GM19025 (cell line): Measurements from ENCODE around the gene RGS6.

Source experiments
- ATAC-seq: cut with Tn5 transposase; IDR thresholded peaks from one replicate; pipeline ENCODE4 v1.9.1; 2021; ENCODE audit warnings: mild to moderate bottlenecking, low read depth, moderate library complexity; ENCODE audit not compliant: unreplicated experiment

Gene RGS6

DNA sequence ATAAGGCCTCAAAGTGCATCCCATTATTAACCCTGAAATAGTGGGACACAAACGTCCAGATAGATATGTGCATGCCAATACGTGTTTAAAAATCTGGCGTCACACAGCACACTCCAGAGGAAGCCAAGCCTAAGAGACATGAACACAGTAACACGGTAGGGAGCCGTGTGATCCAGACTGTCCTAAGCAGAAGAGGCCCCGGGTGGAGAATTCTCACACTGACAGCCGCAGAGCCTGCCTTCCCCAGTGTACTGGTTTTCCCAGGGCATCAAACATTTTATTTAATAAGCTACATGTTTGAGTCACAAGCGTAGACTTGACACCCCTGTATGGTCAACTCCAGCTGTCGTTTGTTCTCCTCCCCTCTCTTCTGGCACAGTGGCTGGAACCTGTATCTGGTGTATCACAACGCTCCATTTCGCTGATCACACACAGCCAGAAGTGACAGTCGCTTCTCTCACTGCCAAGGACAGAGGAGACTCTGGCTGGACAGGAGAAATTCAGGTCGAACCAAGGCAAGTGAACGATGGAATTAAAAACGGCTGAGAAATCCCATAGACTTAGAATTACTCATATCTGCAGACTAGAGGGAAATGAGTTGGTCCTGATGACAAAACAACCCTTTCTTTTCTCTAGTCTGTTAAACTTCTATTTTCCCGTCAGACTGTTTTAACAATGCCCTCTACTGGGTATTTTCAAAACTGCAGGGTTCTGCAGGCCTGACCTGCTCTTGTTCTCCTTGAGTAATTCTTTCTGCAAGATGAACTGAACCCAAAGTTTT lies 359.9 kb downstream of the RGS6 start:
- ATAC-seq: no peak

DNA sequence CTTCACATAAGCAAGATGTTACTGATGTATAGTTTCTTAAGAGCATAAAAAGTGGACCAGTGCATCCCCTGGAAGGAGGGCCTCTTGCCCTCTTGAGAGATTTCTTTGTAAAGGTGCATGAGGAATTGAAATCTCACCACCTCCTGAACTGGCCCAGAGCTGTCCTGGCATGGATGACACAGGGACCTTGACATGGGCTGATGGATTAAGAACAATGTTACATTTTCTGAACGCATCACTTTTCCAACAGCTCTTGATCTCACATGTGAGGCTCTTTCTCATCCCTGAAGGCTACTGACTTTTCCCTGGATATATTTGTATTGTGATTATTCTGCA lies 360.4 kb downstream of the RGS6 start:
- ATAC-seq: no peak

DNA sequence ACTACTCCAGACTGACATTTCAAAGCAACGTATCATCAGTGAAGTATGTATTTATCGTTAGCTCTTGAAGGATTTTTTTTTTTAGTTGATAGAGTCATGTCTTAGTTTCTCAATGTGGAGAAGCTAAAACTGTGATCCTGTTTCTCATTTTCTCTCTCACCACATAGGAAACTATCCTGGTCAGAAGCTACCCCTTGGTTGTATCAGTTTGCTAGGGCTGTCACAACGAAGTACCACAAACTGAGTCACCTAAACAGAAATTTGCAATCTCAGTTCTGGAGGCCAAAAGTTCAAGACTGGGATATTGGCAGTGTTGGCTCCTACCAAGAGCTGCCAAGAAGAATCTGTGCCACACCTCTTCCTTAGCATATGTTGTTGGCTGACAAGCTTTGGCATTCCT lies 369.1 kb downstream of the RGS6 start:
- ATAC-seq: no peak

DNA sequence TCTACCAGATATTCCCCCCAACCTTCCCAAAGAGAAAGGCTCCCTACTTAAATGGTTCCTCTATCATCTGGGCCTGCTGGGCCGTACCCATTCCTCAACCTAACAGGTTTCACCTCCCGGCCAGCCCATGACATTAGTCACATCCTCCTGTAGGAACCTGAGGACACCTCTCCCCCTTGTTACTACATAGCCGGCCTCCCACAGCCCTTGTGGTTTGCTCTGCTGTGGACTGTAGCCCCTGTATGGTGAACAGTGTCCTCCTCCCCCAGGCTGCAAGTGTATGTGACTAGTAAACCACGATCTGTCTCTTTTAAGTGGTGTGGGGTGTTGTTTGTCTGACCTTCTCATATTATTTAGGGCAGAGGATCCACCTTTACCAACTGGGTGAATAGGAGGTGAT lies 371.7 kb downstream of the RGS6 start:
- no peak for ATAC-seq

DNA sequence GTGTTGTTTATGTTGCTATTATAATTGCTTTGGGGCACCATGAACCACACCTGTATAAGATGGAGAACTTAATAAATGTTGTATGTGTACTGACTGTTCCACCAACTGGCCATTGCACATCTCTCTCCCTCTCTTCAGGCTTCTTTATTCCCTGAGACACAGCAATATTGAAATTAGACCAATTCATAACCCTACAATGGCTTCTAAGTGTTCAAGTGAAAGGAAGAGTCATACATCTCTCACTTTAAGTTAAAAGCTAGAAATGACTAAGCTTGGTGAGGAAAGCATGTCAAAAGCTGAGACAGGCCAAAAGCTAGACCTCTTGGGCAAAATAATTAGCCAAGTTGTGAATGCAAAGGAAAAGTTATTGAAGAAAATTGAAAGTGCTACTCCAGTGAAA lies 373.3 kb downstream of the RGS6 start:
- ATAC-seq: no peak

DNA sequence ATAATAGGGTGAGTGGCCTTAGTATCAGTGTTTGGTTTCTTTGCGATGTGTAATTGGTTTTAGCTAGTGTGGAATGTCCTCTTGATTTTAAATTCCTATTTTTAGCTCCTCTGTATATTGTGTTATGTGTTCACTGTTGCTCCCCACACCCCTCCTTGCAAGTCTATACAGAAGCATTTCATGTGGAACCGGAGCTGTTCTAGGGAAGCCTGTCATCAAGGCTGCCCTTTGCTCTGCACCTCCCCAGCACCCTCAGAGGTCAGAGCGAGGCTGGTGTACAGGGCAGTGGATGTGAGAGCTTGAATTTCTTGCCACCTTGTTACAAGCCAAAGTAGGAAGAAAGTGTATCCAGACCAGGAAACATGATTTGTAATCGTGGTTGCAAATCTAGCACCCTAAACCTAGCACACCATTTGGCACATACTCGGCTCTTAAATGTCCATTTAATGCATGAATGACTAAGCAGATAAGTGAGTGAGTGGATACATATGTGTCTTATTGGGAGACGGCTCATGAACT lies 376.8 kb downstream of the RGS6 start:
- ATAC-seq: no peak

DNA sequence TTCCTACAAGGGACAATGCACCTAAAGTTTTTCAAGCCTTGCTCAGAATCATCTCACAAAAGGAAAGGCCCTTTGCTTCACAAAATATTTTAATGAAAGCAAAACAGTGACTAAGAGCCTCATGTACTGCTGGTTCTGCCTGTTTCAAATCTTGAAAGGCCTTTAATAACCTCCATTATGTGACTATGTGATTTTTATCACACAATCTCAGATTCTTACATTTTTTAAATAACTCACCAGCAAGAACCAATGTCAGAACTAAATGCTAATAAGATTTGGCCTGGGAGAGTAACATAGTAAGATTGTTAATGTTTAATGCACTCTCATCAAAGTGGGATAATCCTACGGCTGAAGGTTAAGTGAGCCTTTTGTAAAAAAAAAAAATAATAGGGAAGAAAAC lies 378.9 kb downstream of the RGS6 start:
- no peak for ATAC-seq

DNA sequence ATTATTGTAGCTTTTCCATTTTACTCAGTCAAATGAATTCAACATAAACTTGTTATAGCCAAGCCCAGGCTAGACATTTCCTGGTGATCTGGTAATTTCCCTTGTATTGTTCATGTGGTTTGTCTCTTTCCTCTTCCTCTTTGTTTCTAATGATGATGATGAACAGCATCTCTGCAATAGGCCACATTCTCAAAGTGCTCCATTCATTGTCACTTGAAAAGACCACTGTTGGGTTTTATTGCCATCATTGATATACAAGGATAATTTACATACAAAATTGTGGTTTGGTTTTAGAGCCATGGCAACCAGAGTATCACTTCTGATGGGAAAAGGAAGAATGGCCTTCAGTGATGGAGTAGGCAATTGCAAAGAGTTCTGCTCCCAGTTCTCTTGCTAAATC lies 379.3 kb downstream of the RGS6 start:
- no peak for ATAC-seq

DNA sequence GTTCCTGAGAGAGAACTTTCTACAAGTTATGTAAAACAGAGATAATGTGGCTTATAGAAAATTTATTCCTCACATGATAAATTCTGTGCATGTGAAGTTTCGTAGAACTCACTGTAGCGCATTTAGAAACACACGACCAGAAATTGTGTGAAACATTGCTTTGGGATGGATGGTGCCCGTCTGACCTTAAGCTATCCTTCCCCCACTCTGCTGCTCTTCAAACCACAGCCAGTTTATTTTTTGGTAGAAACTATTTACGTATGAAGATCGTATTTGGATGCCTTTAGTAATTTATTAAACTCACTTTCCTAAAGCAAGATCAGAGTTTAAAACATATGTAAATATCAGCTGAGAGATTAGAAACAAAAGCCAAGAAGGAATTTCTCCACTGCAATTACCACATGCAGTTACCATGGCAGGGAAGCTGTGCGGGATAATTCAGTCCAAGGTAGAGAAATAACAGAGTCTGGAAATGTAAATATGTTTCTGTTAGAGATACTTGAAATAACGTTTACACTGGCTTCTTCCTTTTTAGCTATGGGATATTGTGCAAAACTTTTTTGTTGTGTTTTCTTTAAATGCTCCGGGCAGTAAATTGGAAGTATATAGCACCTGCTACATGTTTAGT lies 382.7 kb downstream of the RGS6 start:
- no peak for ATAC-seq

DNA sequence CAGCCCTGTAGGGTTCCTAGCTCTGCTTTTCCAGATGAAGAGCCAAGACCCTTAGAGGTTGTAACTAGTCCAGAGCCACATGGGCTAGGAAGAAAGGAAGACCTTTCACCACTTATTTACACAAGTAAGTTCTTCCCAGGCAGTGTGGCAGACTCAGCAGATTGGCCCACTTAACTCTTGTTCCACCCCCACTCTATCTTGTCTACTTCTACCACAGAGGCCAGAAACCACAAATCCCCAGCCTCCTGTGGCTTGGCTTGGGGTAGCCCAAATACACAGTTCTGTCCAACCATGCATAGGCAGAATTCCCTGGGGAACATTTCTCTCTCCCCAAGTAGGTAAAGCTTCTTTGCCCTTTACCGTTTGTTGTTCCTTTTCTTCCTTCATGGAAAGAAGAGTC lies 383.5 kb downstream of the RGS6 start:
- no peak for ATAC-seq

DNA sequence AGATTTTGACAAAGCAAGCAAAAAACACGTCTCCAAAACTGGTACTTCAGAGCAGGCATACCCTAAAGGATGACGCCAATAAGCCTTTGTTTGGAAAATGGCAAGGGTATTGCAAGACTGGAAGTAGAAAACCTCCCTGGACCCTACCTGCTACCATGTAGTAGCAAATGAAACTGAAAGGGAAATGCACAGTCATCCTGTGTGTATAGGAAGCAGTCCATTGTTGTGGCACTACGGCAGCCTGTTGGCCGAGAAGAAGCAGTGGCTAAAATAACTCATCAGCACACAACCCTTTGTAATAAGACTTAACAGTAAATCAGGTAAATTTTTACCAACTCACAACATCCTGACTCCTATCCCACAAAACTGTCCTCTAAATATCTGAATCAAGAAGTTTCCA lies 386.4 kb downstream of the RGS6 start:
- no peak for ATAC-seq

DNA sequence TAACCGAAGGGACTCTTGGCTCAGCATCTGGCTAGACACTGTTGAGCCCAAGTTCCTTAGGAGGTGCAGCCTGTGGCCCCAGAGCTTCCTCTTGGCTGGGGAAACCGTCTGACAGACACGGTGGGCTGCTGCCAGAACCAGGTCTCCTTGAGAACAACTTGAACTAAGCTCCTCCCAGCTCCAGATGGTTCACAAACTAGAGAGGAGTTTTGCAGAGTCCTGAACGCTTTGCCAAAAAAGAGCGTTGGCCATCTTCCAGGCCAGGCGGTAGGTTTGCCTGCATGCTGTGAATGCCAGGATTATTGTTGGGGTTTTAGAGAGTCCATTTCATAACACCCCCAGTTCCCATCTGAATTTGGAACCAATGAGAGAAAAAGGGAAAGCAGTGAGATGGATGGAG lies 399.8 kb downstream of the RGS6 start:
- ATAC-seq: no peak

DNA sequence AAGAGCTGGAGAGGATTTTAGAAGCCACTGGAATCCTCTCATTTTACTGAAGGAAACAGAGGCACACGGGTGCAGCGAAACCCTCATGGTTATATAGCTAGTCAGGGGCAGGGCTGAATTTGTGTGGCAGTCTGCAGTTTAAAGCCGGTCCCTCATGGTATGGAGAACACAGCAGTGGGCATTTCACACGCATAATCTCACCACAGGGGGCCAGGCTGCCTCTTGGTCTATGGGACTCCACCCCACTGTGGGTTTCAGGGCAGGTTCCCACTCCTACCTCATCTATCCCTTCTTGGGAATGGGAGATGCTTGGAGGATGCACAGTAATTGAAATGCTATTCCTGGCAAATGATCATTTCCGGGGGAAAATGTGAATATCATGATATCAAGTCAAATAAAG lies 400.6 kb downstream of the RGS6 start:
- no peak for ATAC-seq

DNA sequence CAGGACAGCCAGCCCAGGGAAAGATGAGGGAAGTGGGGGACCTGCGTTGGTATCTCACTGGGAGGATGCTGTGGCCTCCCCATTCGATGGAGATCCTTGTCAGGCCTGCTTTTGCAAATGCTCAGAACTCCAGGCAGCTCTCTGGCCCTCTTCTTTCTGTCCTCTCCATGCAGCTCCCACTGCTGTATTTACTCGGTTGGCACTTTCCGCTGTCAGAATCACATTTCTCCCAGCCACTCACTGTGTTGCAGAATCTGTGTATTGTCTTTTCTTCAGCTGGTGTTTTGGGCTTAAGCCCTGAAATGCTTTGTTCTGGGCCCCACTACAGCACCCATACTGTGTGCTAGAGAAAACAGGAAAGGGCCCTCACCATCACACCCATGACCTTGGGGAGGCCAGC lies 401.1 kb downstream of the RGS6 start:
- no peak for ATAC-seq

DNA sequence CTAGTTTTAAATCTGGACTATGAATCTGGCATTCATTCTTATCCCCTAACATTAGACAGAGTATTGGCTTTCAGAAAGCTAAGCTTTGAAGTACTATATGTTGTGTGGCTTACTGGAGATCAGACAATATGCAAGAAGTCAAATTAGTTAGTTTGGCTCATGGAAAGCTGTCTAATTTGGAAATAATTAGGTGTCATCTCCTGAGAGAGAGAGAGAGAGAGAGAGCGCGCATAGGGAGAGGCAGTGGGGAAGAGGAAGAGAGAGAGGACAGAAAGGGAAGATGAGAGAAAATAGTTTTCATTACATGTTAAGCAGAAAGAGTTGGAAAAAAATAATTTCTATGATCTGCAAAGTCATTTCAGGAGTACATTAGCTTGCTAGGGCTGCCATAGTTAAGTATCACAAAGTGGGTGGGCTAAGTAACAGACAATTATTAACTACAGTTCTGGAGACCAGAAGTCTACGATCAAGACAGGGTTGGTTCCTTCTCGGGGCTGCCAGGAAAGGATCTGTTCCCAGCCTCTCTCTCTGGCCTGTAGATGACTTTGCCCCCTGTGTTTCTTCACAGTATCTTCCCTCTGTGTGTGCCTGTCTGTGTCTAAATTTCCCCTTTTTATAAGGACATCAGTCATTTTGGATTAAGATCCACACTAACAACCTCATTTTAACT lies 404.2 kb downstream of the RGS6 start:
- no peak for ATAC-seq

DNA sequence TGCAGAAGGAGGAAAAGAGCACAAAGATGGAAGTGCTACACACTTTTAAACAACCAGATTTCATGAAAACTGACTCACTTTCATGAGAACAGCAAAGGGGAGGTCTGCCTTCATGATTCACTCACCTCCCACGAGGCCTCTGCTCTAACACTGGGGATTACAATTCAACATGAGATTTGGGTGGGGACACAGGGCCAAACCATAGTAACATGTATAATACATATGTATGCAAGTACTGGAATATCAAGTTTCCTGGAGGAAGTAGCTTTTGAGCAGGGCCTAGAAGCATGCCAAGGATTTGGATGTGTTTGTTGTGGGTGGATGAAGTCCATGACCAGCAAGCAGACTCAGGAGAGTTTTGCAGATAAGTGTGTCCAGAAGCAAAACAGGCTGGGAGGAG lies 409.0 kb downstream of the RGS6 start:
- no peak for ATAC-seq

DNA sequence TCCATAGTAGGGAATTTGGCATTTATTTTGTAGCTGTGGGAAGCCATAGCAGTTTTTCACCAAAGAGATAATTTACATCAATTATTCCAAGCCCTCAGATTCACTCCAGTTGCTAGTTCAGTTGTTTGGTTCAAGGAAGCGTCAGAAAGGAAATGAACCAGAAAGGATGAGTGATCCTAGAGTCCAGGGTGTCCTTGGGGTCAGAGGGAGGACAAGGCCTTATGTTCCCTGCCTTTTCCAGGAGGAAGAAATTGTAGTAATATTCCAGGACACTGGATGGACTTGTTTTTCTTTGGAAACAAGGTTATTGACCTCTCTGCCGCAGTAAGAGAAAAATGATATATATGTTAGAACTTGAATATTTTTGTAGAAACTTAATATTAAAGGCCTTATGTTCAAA lies 409.5 kb downstream of the RGS6 start:
- ATAC-seq: no peak

DNA sequence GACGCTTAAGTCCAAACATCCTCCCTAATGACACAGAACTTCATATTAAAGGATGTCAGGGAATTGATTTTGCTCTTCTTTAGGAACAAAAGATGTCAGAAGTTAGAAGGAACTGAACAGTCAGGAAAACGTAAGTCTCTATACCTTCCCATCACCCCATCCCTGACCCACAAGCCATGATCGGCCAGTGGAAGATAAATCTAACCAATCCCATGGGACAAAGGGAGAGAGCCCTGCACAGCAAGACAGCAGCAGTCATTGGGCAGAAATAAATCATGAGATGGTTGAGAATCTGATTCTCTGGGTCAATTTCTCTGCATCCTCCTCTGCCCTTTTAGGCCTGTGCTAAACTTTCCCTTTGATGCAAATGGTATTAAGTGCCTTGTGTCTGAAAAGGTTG lies 414.9 kb downstream of the RGS6 start:
- no peak for ATAC-seq

DNA sequence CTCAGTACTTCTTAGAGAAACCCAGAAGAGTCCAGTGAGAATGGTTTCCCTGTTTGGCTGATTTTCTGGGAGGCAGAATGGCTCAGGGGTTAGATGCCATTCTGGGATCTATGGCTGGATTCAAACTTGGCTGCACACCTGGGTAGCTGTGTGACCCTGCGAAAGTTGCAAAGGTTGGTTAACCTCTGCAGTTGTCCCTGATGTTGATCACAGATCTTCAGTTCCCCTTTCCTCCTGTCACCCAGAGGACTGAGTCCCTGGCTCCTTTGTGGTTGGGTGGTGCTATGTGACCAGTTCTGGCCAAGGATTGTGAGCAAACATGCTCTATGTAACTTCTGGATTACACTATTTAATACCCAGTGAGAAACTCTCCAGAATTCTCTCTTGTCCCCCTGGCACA lies 418.0 kb downstream of the RGS6 start:
- no peak for ATAC-seq

DNA sequence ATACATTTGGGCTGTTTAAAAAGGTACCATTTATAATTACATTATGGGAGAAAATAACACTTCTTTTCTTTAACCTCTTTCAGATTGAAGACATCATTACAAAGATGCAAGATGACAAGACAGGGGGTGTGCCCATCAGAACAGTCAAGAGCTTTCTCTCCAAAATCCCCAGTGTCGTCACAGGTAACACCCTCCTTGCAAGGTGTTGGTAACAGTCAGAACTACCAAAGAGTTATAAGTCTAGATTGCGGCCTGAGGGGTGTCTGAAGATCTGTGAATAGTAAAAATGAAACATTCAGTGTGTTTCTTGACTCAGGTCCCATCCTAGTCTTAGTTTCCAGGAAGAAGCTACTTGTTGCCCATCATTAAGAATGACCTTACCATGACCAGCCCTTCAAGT lies 419.8 kb downstream of the RGS6 start:
- ATAC-seq: no peak

DNA sequence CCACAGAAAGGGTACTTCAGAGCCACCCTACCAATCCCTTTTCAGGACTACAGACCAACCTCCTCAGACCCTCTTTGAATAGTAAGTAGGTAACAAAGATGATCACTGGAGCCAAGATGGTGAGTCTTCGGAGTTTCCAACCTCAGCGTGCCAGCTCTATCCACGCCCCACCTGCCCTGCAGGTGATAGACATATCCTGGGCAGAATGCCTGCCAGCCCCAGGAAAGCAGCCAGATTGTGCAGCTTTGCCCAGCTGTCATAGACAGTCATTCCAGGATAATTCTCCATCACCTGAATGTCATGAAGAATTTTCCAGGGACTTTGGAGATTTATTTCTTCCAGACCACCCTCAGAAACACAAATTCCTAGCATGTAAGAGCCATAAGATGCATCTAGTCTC lies 434.4 kb downstream of the RGS6 start:
- no peak for ATAC-seq

DNA sequence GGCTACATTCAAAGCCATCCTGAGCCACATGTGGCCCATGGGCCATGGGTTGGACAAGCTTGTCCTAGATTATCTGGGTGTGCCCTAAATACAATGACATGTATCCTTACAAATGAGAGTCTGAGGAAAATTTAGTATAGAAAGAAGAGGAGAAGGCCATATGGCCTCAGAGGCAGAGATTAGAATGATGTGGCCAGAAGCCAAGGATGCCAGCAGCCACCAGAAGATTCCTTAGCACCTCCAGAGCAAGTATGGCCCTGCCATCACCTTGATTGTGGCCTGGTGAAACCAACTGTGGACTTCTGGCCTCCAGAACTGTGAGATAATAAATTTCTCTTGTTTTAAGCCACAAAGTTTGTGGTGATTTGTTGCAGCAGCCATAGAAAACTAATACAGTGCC lies 436.9 kb downstream of the RGS6 start:
- ATAC-seq: no peak
